GM12801 (cell line): Measurements from ENCODE around the gene GPATCH8.

Experiments used
- CTCF ChIP-seq: IDR thresholded peaks from one replicate; pipeline ENCODE4 v1.5.1; 2011; ENCODE audit warnings: control low read depth; ENCODE audit not compliant: insufficient read length; ENCODE audit errors: extremely low read depth

Gene GPATCH8

GRCh38 chr17:44396946-44397345 is 106.3 kb downstream of the GPATCH8 start:
- TF ChIP-seq CTCF: no peak

- TF ChIP-seq CTCF: no peak
These were observed 108.4 kb downstream of the GPATCH8 start for GRCh38 chr17:44394833-44395232.

GRCh38 chr17:44390250-44390870 is 112.8 kb downstream of the GPATCH8 start:
- no peak for TF ChIP-seq CTCF

- TF ChIP-seq CTCF: no peak
These were observed 113.4 kb downstream of the GPATCH8 start for GRCh38 chr17:44389723-44390202.

- TF ChIP-seq CTCF: no peak
These were observed 113.9 kb downstream of the GPATCH8 start, which contains the start of gene ITGA2B for GRCh38 chr17:44389281-44389680. ITGA2B (minus strand) TSS chr17:44389649; CDS start chr17:44389473, 176 bp downstream.

GRCh38 chr17:44387804-44388203 is 115.4 kb downstream of the GPATCH8 start:
- TF ChIP-seq CTCF: no peak

GRCh38 chr17:44386182-44386525 is 117.1 kb downstream of the GPATCH8 start:
- TF ChIP-seq CTCF: no peak
